ENCODE results near the gene TLR5.

The TLR5 gene

DNA sequence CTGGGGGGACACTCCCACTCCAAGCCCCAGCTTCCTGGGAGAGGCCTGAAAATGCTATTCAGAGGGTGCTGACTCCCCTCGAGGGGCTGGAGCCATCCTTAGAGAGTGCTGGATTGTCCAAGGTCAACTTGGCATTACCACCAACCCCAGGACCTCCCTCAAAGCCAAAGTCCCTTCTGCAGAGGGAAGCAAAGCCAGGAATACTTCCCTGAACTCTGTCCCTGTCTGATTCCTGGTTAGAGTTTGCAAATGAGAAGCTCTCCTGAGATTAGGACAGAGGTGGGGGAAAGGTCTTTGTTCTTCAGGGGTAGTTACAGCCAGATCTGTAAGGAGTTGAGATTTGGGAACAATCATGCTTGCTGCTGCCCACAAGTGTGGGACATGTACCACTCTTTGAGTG lies 45.3 kb downstream of the TLR5 start:
- H3K23ac ChIP-seq (ENCODE audit: low read length) = no peak overlapping the region
- H3K27ac ChIP-seq (ENCODE audit: low read depth, low read length) = no peak overlapping the region
- no peak overlapping the region for H4K8ac ChIP-seq (ENCODE audit: low read depth, low read length)
- H2BK5ac ChIP-seq (ENCODE audit: low read length) = no peak overlapping the region
- H3K4me3 ChIP-seq (ENCODE audit: low read length) = no peak overlapping the region
- H2AK5ac ChIP-seq (ENCODE audit: low read length) = no peak overlapping the region
- no peaks in the 10 kb centered on the region for H3K27me3 ChIP-seq (ENCODE audit: insufficient read depth, low read length, poor library complexity)
- H3K4ac ChIP-seq (ENCODE audit: low read depth, low read length) = no peak overlapping the region
- no peak overlapping the region for H3K9ac ChIP-seq (ENCODE audit: low read length)
- H2BK15ac ChIP-seq (replicated peaks; ENCODE audit: low read depth) = no peak overlapping the region
- no peak overlapping the region for H3K4me2 ChIP-seq (ENCODE audit: low read length)
- no peaks in the 10 kb centered on the region for H3K79me2 ChIP-seq (ENCODE audit: control insufficient read depth, insufficient read depth, low read length)
- no CpG with 5 or more reads among the region's 1 CpG for WGBS (ENCODE audit: extremely low coverage, insufficient coverage, low lambda C conversion rate)
- no peak overlapping the region for H2BK120ac ChIP-seq (ENCODE audit: low read depth, low read length)
- no peaks in the 10 kb centered on the region for H3K79me1 ChIP-seq (ENCODE audit: low read length)
- H3K36me3 ChIP-seq (ENCODE audit: control insufficient read depth, insufficient read depth, low read length) = no peaks in the 10 kb centered on the region
- H3K56ac ChIP-seq (ENCODE audit: low read length) = no peak overlapping the region
- H3K18ac ChIP-seq (ENCODE audit: low read length) = no peak overlapping the region
- no peak overlapping the region for H4K5ac ChIP-seq (ENCODE audit: low read length)
- DNase-seq = no peak
- no peaks in the 10 kb centered on the region for H3K4me1 ChIP-seq (ENCODE audit: control insufficient read depth, low read depth, low read length)

DNA sequence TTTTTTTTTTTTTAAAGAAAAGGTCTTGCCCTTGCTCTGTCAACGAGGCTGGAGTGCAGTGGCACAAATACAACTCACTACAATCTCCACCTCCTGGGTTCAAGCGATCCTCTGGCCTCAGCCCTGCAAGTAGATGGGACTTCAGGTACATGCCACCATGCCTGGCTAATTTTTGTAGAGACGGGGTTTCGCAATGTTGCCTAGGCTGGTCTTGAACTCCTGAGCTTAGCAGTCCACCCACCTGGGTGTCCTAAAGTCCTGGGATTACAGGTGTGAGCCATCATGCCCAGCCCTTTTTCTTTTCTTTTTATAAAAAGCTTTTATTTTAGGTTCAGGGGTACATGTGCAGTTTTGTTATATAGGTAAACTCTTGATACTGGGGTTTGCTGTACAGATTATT lies 47.2 kb downstream of the TLR5 start:
- H3K4me1 ChIP-seq (ENCODE audit: control insufficient read depth, low read depth, low read length) = no peaks in the 10 kb centered on the region
- H3K4ac ChIP-seq (ENCODE audit: low read depth, low read length) = no peak overlapping the region
- no peak overlapping the region for H2BK5ac ChIP-seq (ENCODE audit: low read length)
- H3K56ac ChIP-seq (ENCODE audit: low read length) = no peak overlapping the region
- no peak overlapping the region for H3K4me3 ChIP-seq (ENCODE audit: low read length)
- no peaks in the 10 kb centered on the region for H3K36me3 ChIP-seq (ENCODE audit: control insufficient read depth, insufficient read depth, low read length)
- H2AK5ac ChIP-seq (ENCODE audit: low read length) = no peak overlapping the region
- no peak overlapping the region for H2BK120ac ChIP-seq (ENCODE audit: low read depth, low read length)
- WGBS (ENCODE audit: extremely low coverage, insufficient coverage, low lambda C conversion rate) = no CpG with 5 or more reads among the region's 4 CpGs
- H2BK15ac ChIP-seq (replicated peaks; ENCODE audit: low read depth) = no peak overlapping the region
- no peaks in the 10 kb centered on the region for H3K79me2 ChIP-seq (ENCODE audit: control insufficient read depth, insufficient read depth, low read length)
- no peak overlapping the region for H3K9ac ChIP-seq (ENCODE audit: low read length)
- DNase-seq = no peak
- no peaks in the 10 kb centered on the region for H3K27me3 ChIP-seq (ENCODE audit: insufficient read depth, low read length, poor library complexity)
- no peak overlapping the region for H4K8ac ChIP-seq (ENCODE audit: low read depth, low read length)
- no peak overlapping the region for H4K5ac ChIP-seq (ENCODE audit: low read length)
- no peaks in the 10 kb centered on the region for H3K79me1 ChIP-seq (ENCODE audit: low read length)
- H3K4me2 ChIP-seq (ENCODE audit: low read length) = no peak overlapping the region
- H3K23ac ChIP-seq (ENCODE audit: low read length) = no peak overlapping the region
- no peak overlapping the region for H3K18ac ChIP-seq (ENCODE audit: low read length)
- no peak overlapping the region for H3K27ac ChIP-seq (ENCODE audit: low read depth, low read length)

DNA sequence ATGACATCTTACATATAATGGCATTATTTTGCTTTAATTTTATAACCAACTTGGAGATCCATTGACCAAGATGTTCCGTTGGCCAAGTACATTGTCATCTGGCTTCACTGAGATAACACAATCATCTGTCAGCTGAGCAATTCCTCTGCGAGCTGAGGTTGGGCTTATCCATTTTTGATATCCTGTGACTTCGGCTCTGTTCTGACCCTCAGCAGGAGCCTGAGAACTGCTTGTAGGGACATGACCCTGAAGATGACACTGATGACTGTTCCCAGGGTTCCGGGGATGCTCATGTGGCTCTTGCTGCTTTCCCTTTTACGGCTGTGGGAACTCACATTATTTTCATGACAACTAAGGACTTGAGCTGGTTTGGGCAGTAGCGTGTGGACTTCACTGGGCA lies 51.2 kb downstream of the TLR5 start:
- Histone ChIP-seq H2BK120ac (ENCODE audit: low read depth, low read length) (no peak overlapping the region), H3K4me2 (ENCODE audit: low read length) (no peak overlapping the region), H4K5ac (ENCODE audit: low read length) (no peak overlapping the region), H3K4me3 (ENCODE audit: low read length) (no peak overlapping the region), H3K9ac (ENCODE audit: low read length) (no peak overlapping the region), H3K23ac (ENCODE audit: low read length) (no peak overlapping the region), H4K8ac (ENCODE audit: low read depth, low read length) (no peak overlapping the region), H3K27ac (ENCODE audit: low read depth, low read length) (no peak overlapping the region), H3K18ac (ENCODE audit: low read length) (no peak overlapping the region), H2BK15ac (replicated peaks; ENCODE audit: low read depth) (no peak overlapping the region), H2AK5ac (ENCODE audit: low read length) (no peak overlapping the region), H3K79me2 (ENCODE audit: control insufficient read depth, insufficient read depth, low read length) (no peaks in the 10 kb centered on the region), H3K36me3 (ENCODE audit: control insufficient read depth, insufficient read depth, low read length) (no peaks in the 10 kb centered on the region), H3K79me1 (ENCODE audit: low read length) (no peaks in the 10 kb centered on the region), H3K56ac (ENCODE audit: low read length) (no peak overlapping the region), H3K4ac (ENCODE audit: low read depth, low read length) (no peak overlapping the region), H3K27me3 (ENCODE audit: insufficient read depth, low read length, poor library complexity) (no peaks in the 10 kb centered on the region), H2BK5ac (ENCODE audit: low read length) (no peak overlapping the region), H3K4me1 (ENCODE audit: control insufficient read depth, low read depth, low read length) (no peaks in the 10 kb centered on the region)
- DNase-seq = no peak
- WGBS (ENCODE audit: extremely low coverage, insufficient coverage, low lambda C conversion rate) = no CpG with 5 or more reads among the region's 6 CpGs

DNA sequence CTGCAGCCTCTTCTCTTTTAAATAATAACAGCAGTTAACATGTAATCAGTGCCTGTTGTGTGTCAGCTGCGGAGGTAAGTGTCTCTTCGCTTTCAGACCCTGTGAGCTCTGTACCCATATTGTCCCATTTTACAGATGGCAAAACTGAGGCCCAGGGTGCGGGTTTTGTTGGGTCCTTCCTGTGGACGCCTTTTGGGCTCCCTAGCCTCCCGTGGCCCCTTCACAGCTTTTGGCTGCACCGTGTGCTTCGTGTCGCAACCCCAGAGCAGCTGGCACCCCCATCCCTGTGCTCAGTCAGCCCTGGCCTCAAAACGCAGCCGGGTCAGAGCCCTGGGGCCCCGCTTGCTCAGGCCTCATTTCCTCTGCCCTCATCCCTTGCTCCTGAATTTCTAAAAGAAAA lies 53.8 kb downstream of the TLR5 start:
- no peak overlapping the region for H3K27ac ChIP-seq (ENCODE audit: low read depth, low read length)
- DNase-seq = no peak
- no peaks in the 10 kb centered on the region for H3K27me3 ChIP-seq (ENCODE audit: insufficient read depth, low read length, poor library complexity)

GRCh38 chr1:223088713-223089240 lies 54.3 kb downstream of the TLR5 start:
- no peak overlapping the region for H2AK5ac ChIP-seq (ENCODE audit: low read length)
- H4K5ac ChIP-seq (ENCODE audit: low read length) = no peak overlapping the region
- H3K27ac ChIP-seq (ENCODE audit: low read depth, low read length) = no peak overlapping the region
- H3K23ac ChIP-seq (ENCODE audit: low read length) = no peak overlapping the region
- no peak overlapping the region for H3K56ac ChIP-seq (ENCODE audit: low read length)
- no peak overlapping the region for H3K4me3 ChIP-seq (ENCODE audit: low read length)
- H3K27me3 ChIP-seq (ENCODE audit: insufficient read depth, low read length, poor library complexity) = no peaks in the 10 kb centered on the region
- no peak overlapping the region for H3K18ac ChIP-seq (ENCODE audit: low read length)
- H3K4ac ChIP-seq (ENCODE audit: low read depth, low read length) = no peak overlapping the region
- H3K9ac ChIP-seq (ENCODE audit: low read length) = no peak overlapping the region
- WGBS (ENCODE audit: extremely low coverage, insufficient coverage, low lambda C conversion rate) = no CpG with 5 or more reads among the region's 13 CpGs
- H2BK5ac ChIP-seq (ENCODE audit: low read length) = no peak overlapping the region
- peak; percentile 30 for DNase-seq
- H3K79me1 ChIP-seq (ENCODE audit: low read length) = no peaks in the 10 kb centered on the region
- H3K4me2 ChIP-seq (ENCODE audit: low read length) = no peak overlapping the region
- no peaks in the 10 kb centered on the region for H3K79me2 ChIP-seq (ENCODE audit: control insufficient read depth, insufficient read depth, low read length)
- H2BK120ac ChIP-seq (ENCODE audit: low read depth, low read length) = no peak overlapping the region
- no peak overlapping the region for H2BK15ac ChIP-seq (replicated peaks; ENCODE audit: low read depth)
- H3K36me3 ChIP-seq (ENCODE audit: control insufficient read depth, insufficient read depth, low read length) = no peaks in the 10 kb centered on the region
- no peaks in the 10 kb centered on the region for H3K4me1 ChIP-seq (ENCODE audit: control insufficient read depth, low read depth, low read length)
- no peak overlapping the region for H4K8ac ChIP-seq (ENCODE audit: low read depth, low read length)

More for the DNA sequence above, 53.8 kb downstream of the TLR5 start:
- H3K4me1 ChIP-seq (ENCODE audit: control insufficient read depth, low read depth, low read length) = no peaks in the 10 kb centered on the region
- no peak overlapping the region for H3K56ac ChIP-seq (ENCODE audit: low read length)
- H4K5ac ChIP-seq (ENCODE audit: low read length) = no peak overlapping the region
- H2AK5ac ChIP-seq (ENCODE audit: low read length) = no peak overlapping the region
- H2BK120ac ChIP-seq (ENCODE audit: low read depth, low read length) = no peak overlapping the region
- no peak overlapping the region for H3K4me2 ChIP-seq (ENCODE audit: low read length)
- no peak overlapping the region for H3K23ac ChIP-seq (ENCODE audit: low read length)
- H3K18ac ChIP-seq (ENCODE audit: low read length) = no peak overlapping the region
- WGBS (ENCODE audit: extremely low coverage, insufficient coverage, low lambda C conversion rate) = no CpG with 5 or more reads among the region's 11 CpGs
- no peak overlapping the region for H3K4me3 ChIP-seq (ENCODE audit: low read length)
- H3K9ac ChIP-seq (ENCODE audit: low read length) = no peak overlapping the region
- no peak overlapping the region for H2BK5ac ChIP-seq (ENCODE audit: low read length)
- H3K36me3 ChIP-seq (ENCODE audit: control insufficient read depth, insufficient read depth, low read length) = no peaks in the 10 kb centered on the region
- no peaks in the 10 kb centered on the region for H3K79me1 ChIP-seq (ENCODE audit: low read length)
- H4K8ac ChIP-seq (ENCODE audit: low read depth, low read length) = no peak overlapping the region
- H3K4ac ChIP-seq (ENCODE audit: low read depth, low read length) = no peak overlapping the region
- no peaks in the 10 kb centered on the region for H3K79me2 ChIP-seq (ENCODE audit: control insufficient read depth, insufficient read depth, low read length)
- no peak overlapping the region for H2BK15ac ChIP-seq (replicated peaks; ENCODE audit: low read depth)
